Measurements from ENCODE around the gene LIMS2. TPM values are rescaled to one million over a fixed set of nuclear protein-coding genes. Genes with fewer than 3 reads are reported as not detected.
A peak's percentile ranks its signal among the peaks of the same experiment; 100 is the strongest.

LIMS2 gene
- polyA plus RNA-seq, 1 donor (not counting 4 experiments of a cell fraction or from before 2014, with no cell fraction given), result not detected

DNA sequence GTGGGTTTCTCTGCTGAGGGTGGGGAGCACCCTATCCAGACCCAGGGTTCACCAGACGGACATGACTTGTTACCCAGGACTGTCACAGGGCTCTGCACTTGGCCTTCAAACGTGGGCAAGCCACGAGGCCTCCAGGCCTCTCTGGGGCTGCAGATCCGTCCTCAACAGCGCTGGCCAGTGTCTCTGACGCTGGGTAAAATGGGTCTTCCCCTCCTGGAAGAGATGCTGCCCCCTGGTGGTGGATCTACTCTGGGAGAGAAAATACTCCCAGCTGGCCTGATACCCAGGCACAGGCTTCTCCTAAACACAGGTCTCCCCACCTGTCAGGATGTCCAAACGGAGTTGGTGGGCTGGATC is 25.7 kb downstream of the LIMS2 start:
- H3K27ac ChIP-seq (ENCODE audit: control insufficient read depth, insufficient read depth, low read length), result no peak overlapping the region
- dilution Hi-C loops (cut with MboI; ENCODE audit: extremely low pct_ligation_motif_present, low sequenced_read_pairs), result no loop called here

DNA sequence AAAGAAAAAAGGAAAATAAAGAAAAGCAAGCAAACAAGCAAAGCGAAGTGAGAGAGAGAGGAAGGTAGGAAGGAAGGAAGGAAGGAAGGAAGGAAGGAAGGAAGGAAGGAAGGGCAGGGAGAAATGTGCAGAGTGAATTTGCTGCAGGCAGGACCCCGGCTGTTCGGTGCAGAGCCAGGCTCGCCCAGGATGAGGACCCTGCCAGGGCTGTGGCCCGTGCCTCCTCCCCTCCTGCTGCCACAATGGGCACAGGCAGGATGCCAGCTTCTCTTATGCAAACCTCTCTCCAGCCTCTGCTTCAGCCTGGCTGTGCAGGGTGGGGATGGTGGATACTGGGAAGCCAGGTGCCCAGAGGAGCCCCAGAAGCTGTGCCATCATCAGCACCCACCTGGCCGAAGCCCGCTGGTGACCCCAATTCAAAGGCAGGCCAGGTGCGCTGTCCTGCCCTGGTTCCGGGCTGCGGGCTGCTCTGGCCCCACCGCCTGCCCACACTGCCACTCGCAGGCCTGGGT is 26.2 kb downstream of the LIMS2 start:
- H3K4me2 ChIP-seq (ENCODE audit: control insufficient read depth, extremely low read depth, insufficient read depth, low read depth, low read length), result no peak overlapping the region

More for the DNA sequence above, 25.7 kb downstream of the LIMS2 start:
- no peak overlapping the region for H3K4me3 ChIP-seq (ENCODE audit: control insufficient read depth in 2 of 3, extremely low read depth in 1 of 3, insufficient read depth in 2 of 3, low read depth in 1 of 3, low read length in 3 of 3)
- TF ChIP-seq EZH2 (IDR thresholded peaks at IDR 0.05; ENCODE audit: low read length), result no peak
- peak; percentile 86 to 90 (median 89) for TF ChIP-seq CTCF (optimal IDR thresholded peaks at IDR 0.05 in 1 of 3, IDR thresholded peaks at IDR 0.05 in 1 of 3, conservative IDR thresholded peaks at IDR 0.05 in 1 of 3; ENCODE audit: extremely low read depth in 1 of 3, insufficient read depth in 2 of 3, low read length in 3 of 3)
- no peaks in the 10 kb centered on the region for H3K79me2 ChIP-seq (ENCODE audit: control insufficient read depth, insufficient read depth, low read length)
- no peak overlapping the region for H3K9ac ChIP-seq (ENCODE audit: control insufficient read depth, extremely low read depth, insufficient read depth, low read length)
- H3K36me3 ChIP-seq (ENCODE audit: control insufficient read depth in 2 of 2, extremely low read depth in 1 of 2, insufficient read depth in 2 of 2, low read length in 2 of 2), result no peaks in the 10 kb centered on the region
- peak; percentile 36 for DNase-seq (ENCODE audit: low read depth, low spot score)
- peak; percentile 79 for FAIRE-seq
- no peak overlapping the region for H2AFZ ChIP-seq (ENCODE audit: control insufficient read depth, low read length)
- H4K20me1 ChIP-seq (ENCODE audit: control insufficient read depth, extremely low read depth, insufficient read depth, low read length), result no peaks in the 10 kb centered on the region
- no peaks in the 10 kb centered on the region for H3K9me3 ChIP-seq (ENCODE audit: control insufficient read depth, low read depth, low read length)
- H3K4me1 ChIP-seq (ENCODE audit: control insufficient read depth, extremely low read depth, insufficient read depth, low read length), result peaks cover 8% of the 10 kb centered on the region
- no peaks in the 10 kb centered on the region for H3K9me1 ChIP-seq (ENCODE audit: control insufficient read depth, extremely low read depth, insufficient read depth, low read length)
- H3K4me2 ChIP-seq (ENCODE audit: control insufficient read depth, extremely low read depth, insufficient read depth, low read depth, low read length), result no peak overlapping the region
- no peaks in the 10 kb centered on the region for H3K27me3 ChIP-seq (ENCODE audit: control insufficient read depth, extremely low read depth, insufficient read depth, low read length)

More for the DNA sequence above, 26.2 kb downstream of the LIMS2 start:
- no peak for DNase-seq (ENCODE audit: low read depth, low spot score)
- no peak overlapping the region for H2AFZ ChIP-seq (ENCODE audit: control insufficient read depth, low read length)
- no peaks in the 10 kb centered on the region for H3K9me1 ChIP-seq (ENCODE audit: control insufficient read depth, extremely low read depth, insufficient read depth, low read length)
- no peak overlapping the region for H3K9ac ChIP-seq (ENCODE audit: control insufficient read depth, extremely low read depth, insufficient read depth, low read length)
- H3K79me2 ChIP-seq (ENCODE audit: control insufficient read depth, insufficient read depth, low read length), result no peaks in the 10 kb centered on the region
- TF ChIP-seq CTCF (optimal IDR thresholded peaks at IDR 0.05 in 1 of 3, IDR thresholded peaks at IDR 0.05 in 1 of 3, conservative IDR thresholded peaks at IDR 0.05 in 1 of 3; ENCODE audit: extremely low read depth in 1 of 3, insufficient read depth in 2 of 3, low read length in 3 of 3) (no peak), EZH2 (IDR thresholded peaks at IDR 0.05; ENCODE audit: low read length) (no peak)
- no peak overlapping the region for H3K27ac ChIP-seq (ENCODE audit: control insufficient read depth, insufficient read depth, low read length)
- FAIRE-seq, result no peak
- H4K20me1 ChIP-seq (ENCODE audit: control insufficient read depth, extremely low read depth, insufficient read depth, low read length), result no peaks in the 10 kb centered on the region
- no peaks in the 10 kb centered on the region for H3K27me3 ChIP-seq (ENCODE audit: control insufficient read depth, extremely low read depth, insufficient read depth, low read length)
- H3K36me3 ChIP-seq (ENCODE audit: control insufficient read depth in 2 of 2, extremely low read depth in 1 of 2, insufficient read depth in 2 of 2, low read length in 2 of 2), result no peaks in the 10 kb centered on the region
- no peak overlapping the region for H3K4me3 ChIP-seq (ENCODE audit: control insufficient read depth in 2 of 3, extremely low read depth in 1 of 3, insufficient read depth in 2 of 3, low read depth in 1 of 3, low read length in 3 of 3)
- dilution Hi-C loops (cut with MboI; ENCODE audit: extremely low pct_ligation_motif_present, low sequenced_read_pairs), result no loop called here
- H3K4me1 ChIP-seq (ENCODE audit: control insufficient read depth, extremely low read depth, insufficient read depth, low read length), result peaks cover 11% of the 10 kb centered on the region
- no peaks in the 10 kb centered on the region for H3K9me3 ChIP-seq (ENCODE audit: control insufficient read depth, low read depth, low read length)
